B cell (primary cell): ENCODE results near the gene NOXO1.
"Not testable (repeated sequence)": the region's sequence is repeated elsewhere in the genome, so short reads cannot be mapped to it uniquely, and the experiment has no call there.

Source experiments
- EZH2 ChIP-seq: IDR thresholded peaks from 2 replicates; pipeline ENCODE4 v1.6.1; 2012; ENCODE audit warnings: borderline replicate concordance, low read depth, mild to moderate bottlenecking, moderate library complexity, low read length; ENCODE audit not compliant: insufficient read depth, poor library complexity, severe bottlenecking
- TF ChIP-seq, protein P1 (sequence below): fragments of 200-600 bp; IDR thresholded peaks from one replicate; pipeline ENCODE4 v1.8.0; 2022; ENCODE audit warnings: antibody characterized with exemption, mild to moderate bottlenecking

DNA sequence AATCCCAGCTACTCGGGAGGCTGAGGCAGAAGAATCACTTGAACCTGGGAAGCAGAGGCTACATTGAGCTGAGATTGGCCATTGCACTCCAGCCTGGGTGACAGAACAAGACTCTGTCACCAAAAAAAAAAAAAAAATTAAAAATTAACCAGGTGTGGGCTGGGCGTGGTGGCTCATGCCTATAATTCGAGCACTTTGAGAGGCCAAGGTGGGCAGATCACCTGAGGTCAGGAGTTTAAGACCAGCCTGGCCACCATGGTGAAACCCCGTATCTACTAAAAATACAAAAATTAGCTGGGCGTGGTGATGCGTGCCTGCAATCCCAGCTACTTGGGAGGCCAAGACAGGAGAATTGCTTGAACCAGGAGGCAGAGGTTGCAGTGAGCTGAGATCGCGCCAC, 41.4 kb downstream of the NOXO1 start:
- TF ChIP-seq, protein P1, sequence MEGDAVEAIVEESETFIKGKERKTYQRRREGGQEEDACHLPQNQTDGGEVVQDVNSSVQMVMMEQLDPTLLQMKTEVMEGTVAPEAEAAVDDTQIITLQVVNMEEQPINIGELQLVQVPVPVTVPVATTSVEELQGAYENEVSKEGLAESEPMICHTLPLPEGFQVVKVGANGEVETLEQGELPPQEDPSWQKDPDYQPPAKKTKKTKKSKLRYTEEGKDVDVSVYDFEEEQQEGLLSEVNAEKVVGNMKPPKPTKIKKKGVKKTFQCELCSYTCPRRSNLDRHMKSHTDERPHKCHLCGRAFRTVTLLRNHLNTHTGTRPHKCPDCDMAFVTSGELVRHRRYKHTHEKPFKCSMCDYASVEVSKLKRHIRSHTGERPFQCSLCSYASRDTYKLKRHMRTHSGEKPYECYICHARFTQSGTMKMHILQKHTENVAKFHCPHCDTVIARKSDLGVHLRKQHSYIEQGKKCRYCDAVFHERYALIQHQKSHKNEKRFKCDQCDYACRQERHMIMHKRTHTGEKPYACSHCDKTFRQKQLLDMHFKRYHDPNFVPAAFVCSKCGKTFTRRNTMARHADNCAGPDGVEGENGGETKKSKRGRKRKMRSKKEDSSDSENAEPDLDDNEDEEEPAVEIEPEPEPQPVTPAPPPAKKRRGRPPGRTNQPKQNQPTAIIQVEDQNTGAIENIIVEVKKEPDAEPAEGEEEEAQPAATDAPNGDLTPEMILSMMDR = not testable (repeated sequence)
- TF ChIP-seq EZH2 = not testable (repeated sequence)
